ENCODE measurements around the gene ZNF638. TPM values are rescaled to one million over a fixed set of nuclear protein-coding genes. Genes with fewer than 3 reads are reported as not detected.

The ZNF638 gene
- total and polyA plus RNA-seq, 3 donors from 2014 or later: 65.0 to 226 (median 207) TPM

DNA sequence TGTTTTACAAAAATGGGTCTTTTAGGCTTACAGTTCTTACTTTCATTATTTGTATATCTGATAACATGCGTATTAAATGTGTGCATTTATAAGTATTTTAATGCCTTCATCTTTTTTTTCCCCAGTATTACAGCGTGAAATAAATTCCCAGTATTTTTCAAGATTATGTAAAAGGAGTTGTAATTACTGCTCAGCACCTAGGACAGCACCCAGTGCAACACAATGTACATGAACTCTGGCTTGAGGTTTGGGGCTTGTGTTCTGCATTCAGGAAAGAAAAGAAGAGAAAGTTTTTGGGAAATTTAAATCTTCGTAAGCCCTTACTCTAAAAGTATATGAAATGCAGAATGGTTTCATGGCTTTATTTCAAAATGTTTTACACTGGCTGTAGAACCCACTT is 16.7 kb downstream of the ZNF638 start:
- Histone ChIP-seq H3K4me3 (no peak overlapping the region), H3K36me3 (ENCODE audit: low read depth, missing control alignments) (no peaks in the 10 kb centered on the region), H3K9me3 (no peaks in the 10 kb centered on the region), H3K27ac (no peak overlapping the region), H3K4me1 (no peaks in the 10 kb centered on the region), H3K27me3 (no peaks in the 10 kb centered on the region)
- WGBS, 2 donors: 90 to 91% methylated on average over 3 of the region's 3 CpGs
- TF ChIP-seq POLR2A (IDR thresholded peaks at IDR 0.05) (no peak), CTCF (IDR thresholded peaks at IDR 0.05) (no peak)
- intact Hi-C loops (cut with DNase I; ENCODE audit: low total_unique reads): no loop called here
- no peak for DNase-seq

GRCh38 chr2:71353248-71353647 is 21.7 kb downstream of the ZNF638 start:
- no peaks in the 10 kb centered on the region for H3K4me1 ChIP-seq
- H3K9me3 ChIP-seq: no peaks in the 10 kb centered on the region
- no peak overlapping the region for H3K27ac ChIP-seq
- no peak for DNase-seq
- H3K4me3 ChIP-seq: no peak overlapping the region
- H3K36me3 ChIP-seq (ENCODE audit: low read depth, missing control alignments): no peaks in the 10 kb centered on the region
- no peaks in the 10 kb centered on the region for H3K27me3 ChIP-seq
- intact Hi-C loops (cut with DNase I; ENCODE audit: low total_unique reads): no loop called here
- no peak for TF ChIP-seq CTCF (IDR thresholded peaks at IDR 0.05)
- TF ChIP-seq POLR2A (IDR thresholded peaks at IDR 0.05): no peak
- 82% methylated on average over 2 of the region's 2 CpGs for WGBS, 2 donors

GRCh38 chr2:71358931-71359671 is 27.5 kb downstream of the ZNF638 start:
- 94 to 96% methylated on average over 6 of the region's 6 CpGs for WGBS, 2 donors
- no peak overlapping the region for H3K4me3 ChIP-seq
- TF ChIP-seq CTCF (IDR thresholded peaks at IDR 0.05) (no peak), POLR2A (IDR thresholded peaks at IDR 0.05) (no peak)
- no peaks in the 10 kb centered on the region for H3K36me3 ChIP-seq (ENCODE audit: low read depth, missing control alignments)
- no peak for DNase-seq
- no peaks in the 10 kb centered on the region for H3K4me1 ChIP-seq
- intact Hi-C loops (cut with DNase I; ENCODE audit: low total_unique reads): no loop called here
- H3K27ac ChIP-seq: no peak overlapping the region
- no peaks in the 10 kb centered on the region for H3K9me3 ChIP-seq
- H3K27me3 ChIP-seq: no peaks in the 10 kb centered on the region

DNA sequence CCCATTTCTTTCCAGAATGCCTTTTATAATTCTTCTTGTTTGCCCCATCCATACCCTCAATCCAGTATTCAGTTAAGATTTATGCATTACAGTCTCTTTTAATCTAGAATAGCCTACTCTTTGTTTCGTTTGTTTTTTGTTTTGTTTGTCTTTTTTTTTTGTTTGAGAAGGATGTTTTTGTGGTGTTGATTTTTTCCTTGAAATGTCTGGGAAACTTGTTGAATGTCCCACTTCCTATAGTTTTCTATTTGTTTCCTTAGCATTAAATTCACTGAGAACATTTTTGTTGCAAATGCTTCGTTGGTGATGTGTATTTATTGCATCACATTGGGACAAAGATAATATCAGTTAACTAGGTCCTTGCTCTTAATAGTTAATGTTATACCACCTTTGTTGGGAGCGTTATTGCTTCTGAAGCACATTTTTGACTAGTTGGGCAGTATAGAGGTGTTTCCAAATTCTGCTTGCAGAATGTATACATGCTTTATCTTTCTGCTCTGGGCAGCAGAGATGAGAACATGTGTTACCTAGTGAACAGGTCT is 28.9 kb downstream of the ZNF638 start:
- Histone ChIP-seq H3K4me1 (no peaks in the 10 kb centered on the region), H3K36me3 (ENCODE audit: low read depth, missing control alignments) (no peaks in the 10 kb centered on the region), H3K9me3 (no peaks in the 10 kb centered on the region), H3K4me3 (no peak overlapping the region), H3K27me3 (no peaks in the 10 kb centered on the region), H3K27ac (no peak overlapping the region)
- no peak for TF ChIP-seq POLR2A (IDR thresholded peaks at IDR 0.05)
- TF ChIP-seq CTCF (IDR thresholded peaks at IDR 0.05): no peak
- DNase-seq: no peak
- WGBS, 2 donors: 84 to 91% methylated on average over 3 of the region's 3 CpGs
- intact Hi-C loops (cut with DNase I; ENCODE audit: low total_unique reads): no loop called here

DNA sequence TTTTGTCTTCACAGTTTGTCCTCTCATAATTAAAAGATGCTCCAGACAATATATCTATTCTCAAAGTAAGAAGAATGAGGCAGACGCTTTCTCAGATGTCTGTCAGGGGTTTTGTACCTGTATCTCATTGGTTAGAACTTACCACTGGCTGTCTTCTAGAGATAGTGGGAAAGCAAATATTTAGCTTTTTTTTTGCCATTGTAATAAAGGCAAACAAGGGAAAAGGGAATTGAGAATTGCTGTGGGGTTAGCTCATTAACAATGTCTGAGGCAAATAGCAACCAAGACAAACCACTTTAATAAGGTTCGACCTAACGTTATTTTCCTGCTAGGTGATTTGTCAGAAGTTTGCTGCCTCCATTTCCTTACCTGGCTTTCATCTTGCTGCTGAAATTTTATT is 30.0 kb downstream of the ZNF638 start:
- no peak for TF ChIP-seq POLR2A (IDR thresholded peaks at IDR 0.05)
- TF ChIP-seq CTCF (IDR thresholded peaks at IDR 0.05): no peak
- H3K9me3 ChIP-seq: no peaks in the 10 kb centered on the region
- H3K4me1 ChIP-seq: no peaks in the 10 kb centered on the region
- H3K4me3 ChIP-seq: no peak overlapping the region
- no peaks in the 10 kb centered on the region for H3K36me3 ChIP-seq (ENCODE audit: low read depth, missing control alignments)
- H3K27me3 ChIP-seq: no peaks in the 10 kb centered on the region
- H3K27ac ChIP-seq: no peak overlapping the region
- intact Hi-C loops (cut with DNase I; ENCODE audit: low total_unique reads): no loop called here
- WGBS, 2 donors: 86 to 88% methylated on average over 3 of the region's 3 CpGs
- no peak for DNase-seq
